ENCODE measurements around the gene PFKFB4. TPM values are rescaled to one million over a fixed set of nuclear protein-coding genes. Genes with fewer than 3 reads are reported as not detected.
"Not testable (repeated sequence)": the region's sequence is repeated elsewhere in the genome, so short reads cannot be mapped to it uniquely, and the experiment has no call there.

Gene PFKFB4
- polyA plus RNA-seq, 2 donors = 3.8 to 9.2 TPM

DNA sequence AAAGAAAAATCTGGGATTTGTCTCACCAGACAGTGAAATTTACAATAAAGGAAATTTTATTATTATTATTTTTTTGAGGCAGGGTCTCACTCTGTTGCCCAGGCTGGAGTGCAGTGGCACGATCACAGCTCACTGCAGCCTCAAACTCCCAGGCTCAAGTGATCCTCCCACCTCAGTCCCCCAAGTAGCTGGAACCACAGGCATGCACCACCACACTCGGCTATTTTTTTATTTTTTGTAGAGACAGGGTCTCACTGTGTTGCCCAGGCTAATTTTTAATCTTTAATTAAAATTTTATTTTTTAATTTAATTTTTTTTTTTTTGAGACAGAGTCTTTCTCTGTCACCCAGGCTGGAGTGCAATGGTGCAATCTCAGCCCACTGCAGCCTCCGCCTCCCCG lies 82.6 kb downstream of the PFKFB4 start:
- not testable (repeated sequence) for H3K27me3 ChIP-seq (ENCODE audit: control insufficient read depth in 1 of 2, insufficient read depth in 2 of 2, low read length in 2 of 2); H3K27ac ChIP-seq (ENCODE audit: low read depth in 2 of 2, low read length in 1 of 2); H3K9me3 ChIP-seq (ENCODE audit: control insufficient read depth in 2 of 2, insufficient read depth in 1 of 2, low read depth in 1 of 2, low read length in 1 of 2); H3K4me3 ChIP-seq (ENCODE audit: low read depth in 1 of 2, low read length in 2 of 2)
- WGBS, 2 donors = 96% methylated on average over 4 of the region's 4 CpGs
- H3K36me3 ChIP-seq (ENCODE audit: control insufficient read depth in 2 of 2, insufficient read depth in 2 of 2, low read length in 1 of 2) = peaks cover 3 to 19% of the 10 kb centered on the region in 2 donors
- peaks cover 15% of the 10 kb centered on the region in 2 donors for H3K4me1 ChIP-seq (ENCODE audit: control insufficient read depth in 2 of 2, insufficient read depth in 2 of 2, low read length in 1 of 2)

DNA sequence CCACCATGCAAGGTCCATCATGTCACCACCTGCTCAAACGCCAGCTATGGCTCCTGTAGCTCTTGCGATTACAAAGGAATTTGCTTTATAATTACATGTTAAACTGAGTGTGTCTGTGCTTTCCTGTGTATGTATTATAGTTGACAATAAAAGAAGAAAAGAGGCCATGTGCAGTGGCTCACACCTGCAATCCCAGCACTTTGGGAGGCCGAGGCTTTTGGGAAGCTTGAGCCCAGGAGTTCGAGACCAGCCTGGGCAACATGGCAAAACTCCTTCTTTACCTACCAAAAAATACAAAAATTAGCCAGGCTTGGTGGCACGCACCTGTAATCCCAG lies 83.0 kb downstream of the PFKFB4 start:
- no peak overlapping the region for H3K4me3 ChIP-seq (ENCODE audit: low read depth in 1 of 2, low read length in 2 of 2)
- H3K27ac ChIP-seq (ENCODE audit: low read depth in 2 of 2, low read length in 1 of 2) = peak overlapping the region; percentile 97 to 100
- WGBS, 2 donors = 62 to 64% methylated on average over 5 of the region's 5 CpGs
- H3K4me1 ChIP-seq (ENCODE audit: control insufficient read depth in 2 of 2, insufficient read depth in 2 of 2, low read length in 1 of 2) = peaks cover 16 to 19% of the 10 kb centered on the region in 2 donors
- H3K9me3 ChIP-seq (ENCODE audit: control insufficient read depth in 2 of 2, insufficient read depth in 1 of 2, low read depth in 1 of 2, low read length in 1 of 2) = no peaks in the 10 kb centered on the region
- peaks cover 3 to 22% of the 10 kb centered on the region in 2 donors for H3K36me3 ChIP-seq (ENCODE audit: control insufficient read depth in 2 of 2, insufficient read depth in 2 of 2, low read length in 1 of 2)
- H3K27me3 ChIP-seq (ENCODE audit: control insufficient read depth in 1 of 2, insufficient read depth in 2 of 2, low read length in 2 of 2) = no peaks in the 10 kb centered on the region

DNA sequence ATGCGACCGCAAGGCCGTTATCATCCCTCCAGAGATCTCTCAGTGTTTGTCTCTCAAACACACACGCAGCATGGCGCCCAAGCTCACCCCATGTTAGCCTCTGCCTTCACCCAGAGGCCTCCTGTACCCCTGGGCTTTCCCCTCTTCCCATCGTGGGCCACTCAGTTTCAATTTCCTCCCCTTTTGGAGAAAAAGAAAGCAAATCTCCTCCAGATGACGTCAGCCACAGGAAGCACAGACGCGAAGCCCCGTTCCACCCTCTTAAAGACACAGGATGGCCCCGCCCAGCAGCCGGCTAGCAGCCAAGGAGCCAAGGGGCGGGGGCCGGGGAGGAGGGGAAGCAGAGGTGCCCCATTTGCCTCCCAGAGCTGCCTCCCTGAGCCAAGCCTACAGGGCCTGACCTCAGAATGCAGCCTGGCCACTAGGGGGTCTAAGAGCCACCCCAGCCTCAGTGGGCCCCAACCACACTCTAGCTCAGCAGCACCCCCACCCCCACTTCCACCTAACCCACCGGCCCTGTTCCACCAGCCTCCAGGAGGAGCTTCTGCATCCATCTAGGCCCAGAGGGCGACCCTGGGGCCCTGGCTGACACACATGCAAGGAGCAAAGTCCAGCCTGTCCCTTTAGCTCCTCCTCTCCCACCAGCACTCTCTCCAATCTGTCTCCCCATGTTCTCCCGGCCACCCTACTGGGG lies 83.5 kb downstream of the PFKFB4 start:
- H3K9me3 ChIP-seq (ENCODE audit: control insufficient read depth in 2 of 2, insufficient read depth in 1 of 2, low read depth in 1 of 2, low read length in 1 of 2) = no peaks in the 10 kb centered on the region
- WGBS, 2 donors = 2 to 3% methylated on average over 17 of the region's 17 CpGs
- H3K27ac ChIP-seq (ENCODE audit: low read depth in 2 of 2, low read length in 1 of 2) = peak overlapping the region; percentile 97 to 100
- no peaks in the 10 kb centered on the region for H3K27me3 ChIP-seq (ENCODE audit: control insufficient read depth in 1 of 2, insufficient read depth in 2 of 2, low read length in 2 of 2)
- peaks cover 3 to 23% of the 10 kb centered on the region in 2 donors for H3K36me3 ChIP-seq (ENCODE audit: control insufficient read depth in 2 of 2, insufficient read depth in 2 of 2, low read length in 1 of 2)
- H3K4me1 ChIP-seq (ENCODE audit: control insufficient read depth in 2 of 2, insufficient read depth in 2 of 2, low read length in 1 of 2) = peaks cover 16 to 23% of the 10 kb centered on the region in 2 donors
- H3K4me3 ChIP-seq (ENCODE audit: low read depth in 1 of 2, low read length in 2 of 2) = peak overlapping the region; percentile 58 to 72

- H3K36me3 ChIP-seq (ENCODE audit: control insufficient read depth in 2 of 2, insufficient read depth in 2 of 2, low read length in 1 of 2) = peaks cover 8 to 20% of the 10 kb centered on the region in 2 donors
- H3K9me3 ChIP-seq (ENCODE audit: control insufficient read depth in 2 of 2, insufficient read depth in 1 of 2, low read depth in 1 of 2, low read length in 1 of 2) = no peaks in the 10 kb centered on the region
- H3K4me1 ChIP-seq (ENCODE audit: control insufficient read depth in 2 of 2, insufficient read depth in 2 of 2, low read length in 1 of 2) = peaks cover 19 to 25% of the 10 kb centered on the region in 2 donors
- 1 to 2% methylated on average over 5 of the region's 5 CpGs for WGBS, 2 donors
- no peaks in the 10 kb centered on the region for H3K27me3 ChIP-seq (ENCODE audit: control insufficient read depth in 1 of 2, insufficient read depth in 2 of 2, low read length in 2 of 2)
- H3K4me3 ChIP-seq (ENCODE audit: low read depth in 1 of 2, low read length in 2 of 2) = peak overlapping the region; percentile 58 to 72
- peak overlapping the region; percentile 97 to 100 for H3K27ac ChIP-seq (ENCODE audit: low read depth in 2 of 2, low read length in 1 of 2)
Observed at GRCh38 chr3:48472673-48472922, 84.0 kb downstream of the PFKFB4 start.

DNA sequence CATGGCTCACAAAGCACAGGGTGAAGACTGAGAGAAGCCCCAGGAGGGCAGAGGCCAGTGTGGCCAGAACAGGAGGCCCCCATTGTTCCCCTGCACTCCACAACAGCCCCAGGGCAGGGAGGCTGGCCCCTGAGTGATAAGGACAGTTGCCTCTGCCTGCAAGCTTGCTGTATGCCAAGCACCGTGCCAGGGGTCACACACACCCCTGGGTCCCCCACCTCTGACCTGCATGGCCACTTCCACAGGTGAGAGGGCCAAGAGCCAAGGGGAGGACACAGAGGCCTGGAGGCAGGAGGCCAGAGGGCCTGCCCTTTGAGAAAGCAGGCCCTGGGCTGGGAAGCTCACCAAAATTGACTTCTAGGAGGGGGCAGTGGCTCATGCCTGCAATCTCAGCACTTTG lies 86.3 kb downstream of the PFKFB4 start:
- Histone ChIP-seq H3K4me1 (ENCODE audit: control insufficient read depth in 2 of 2, insufficient read depth in 2 of 2, low read length in 1 of 2) (peaks cover 24 to 40% of the 10 kb centered on the region in 2 donors), H3K27me3 (ENCODE audit: control insufficient read depth in 1 of 2, insufficient read depth in 2 of 2, low read length in 2 of 2) (no peaks in the 10 kb centered on the region), H3K4me3 (ENCODE audit: low read depth in 1 of 2, low read length in 2 of 2) (no peak overlapping the region), H3K27ac (ENCODE audit: low read depth in 2 of 2, low read length in 1 of 2) (peak overlapping the region in 1 of 2 donors; percentile 51), H3K36me3 (ENCODE audit: control insufficient read depth in 2 of 2, insufficient read depth in 2 of 2, low read length in 1 of 2) (peaks cover 13 to 24% of the 10 kb centered on the region in 2 donors), H3K9me3 (ENCODE audit: control insufficient read depth in 2 of 2, insufficient read depth in 1 of 2, low read depth in 1 of 2, low read length in 1 of 2) (no peaks in the 10 kb centered on the region)
- WGBS, 2 donors = 35 to 40% methylated on average over 1 of the region's 1 CpG

DNA sequence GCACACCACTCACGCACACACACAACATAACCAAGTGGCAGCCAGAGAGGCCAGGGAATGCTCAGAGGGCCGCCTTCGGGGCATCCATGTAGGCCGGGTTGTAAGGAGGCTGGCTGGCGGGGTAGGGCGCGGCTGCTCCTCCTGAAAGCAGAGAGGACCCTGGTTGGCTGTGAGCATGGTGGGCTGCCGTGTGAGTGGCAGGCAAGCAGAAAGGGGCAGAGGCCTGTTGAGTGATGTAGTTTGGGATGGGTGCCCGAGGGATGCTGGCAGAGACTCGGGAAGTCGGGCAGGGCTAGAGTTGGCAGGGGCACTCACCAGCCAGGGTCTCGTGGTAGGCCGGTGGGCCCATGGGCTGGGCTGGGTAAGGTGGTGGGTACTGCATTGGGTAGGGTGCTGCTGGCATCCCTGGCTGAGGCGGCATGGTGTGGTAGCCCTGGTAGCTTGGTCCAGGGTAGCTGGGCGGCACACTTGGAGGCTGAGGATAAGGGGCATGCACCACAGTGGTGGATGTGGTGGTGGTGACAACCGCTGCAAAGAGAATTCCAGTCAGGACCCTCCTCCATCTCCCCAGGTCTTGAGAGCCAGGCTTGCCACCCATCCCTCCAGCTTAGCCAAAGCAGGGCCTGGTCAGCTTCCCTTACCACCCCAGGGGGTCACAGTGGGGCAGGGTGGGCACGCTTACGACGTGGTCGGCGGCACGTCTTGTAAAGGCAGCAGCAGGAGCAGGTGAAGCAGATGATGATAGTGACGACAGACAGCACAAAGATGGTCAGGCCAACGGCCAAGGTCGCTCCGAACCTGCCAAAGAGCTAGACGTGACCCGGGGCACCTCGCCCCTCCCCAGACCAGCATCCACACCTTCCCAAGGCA lies 87.3 kb downstream of the PFKFB4 start:
- H3K27ac ChIP-seq (ENCODE audit: low read depth in 2 of 2, low read length in 1 of 2) = peak overlapping the region in 1 of 2 donors; percentile 63
- no peak overlapping the region for H3K4me3 ChIP-seq (ENCODE audit: low read depth in 1 of 2, low read length in 2 of 2)
- no peaks in the 10 kb centered on the region for H3K9me3 ChIP-seq (ENCODE audit: control insufficient read depth in 2 of 2, insufficient read depth in 1 of 2, low read depth in 1 of 2, low read length in 1 of 2)
- 65 to 69% methylated on average over 29 of the region's 29 CpGs for WGBS, 2 donors
- H3K36me3 ChIP-seq (ENCODE audit: control insufficient read depth in 2 of 2, insufficient read depth in 2 of 2, low read length in 1 of 2) = peaks cover 13 to 27% of the 10 kb centered on the region in 2 donors
- no peaks in the 10 kb centered on the region for H3K27me3 ChIP-seq (ENCODE audit: control insufficient read depth in 1 of 2, insufficient read depth in 2 of 2, low read length in 2 of 2)
- H3K4me1 ChIP-seq (ENCODE audit: control insufficient read depth in 2 of 2, insufficient read depth in 2 of 2, low read length in 1 of 2) = peaks cover 24 to 48% of the 10 kb centered on the region in 2 donors

DNA sequence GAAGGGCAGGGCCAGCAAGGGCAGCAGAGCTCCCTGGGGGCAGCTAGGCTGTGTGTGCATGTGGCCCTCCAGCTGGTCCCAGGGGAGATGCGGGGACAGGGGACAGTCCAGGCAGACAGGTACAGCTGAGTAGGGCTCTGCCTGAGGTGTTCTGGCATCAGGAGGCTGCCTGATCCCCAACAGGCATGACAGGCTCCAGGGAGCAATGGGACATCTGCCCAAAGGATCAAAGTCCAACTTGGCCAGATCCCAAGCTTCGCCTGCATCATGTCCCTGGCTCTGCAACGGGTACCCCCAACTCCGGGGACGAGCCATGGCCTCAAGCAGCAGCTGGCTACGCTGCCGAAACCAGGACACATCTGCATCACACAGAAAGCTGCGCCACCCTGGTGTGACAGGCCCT lies 88.3 kb downstream of the PFKFB4 start:
- Histone ChIP-seq H3K9me3 (ENCODE audit: control insufficient read depth in 2 of 2, insufficient read depth in 1 of 2, low read depth in 1 of 2, low read length in 1 of 2) (no peaks in the 10 kb centered on the region), H3K4me1 (ENCODE audit: control insufficient read depth in 2 of 2, insufficient read depth in 2 of 2, low read length in 1 of 2) (peaks cover 24 to 46% of the 10 kb centered on the region in 2 donors), H3K4me3 (ENCODE audit: low read depth in 1 of 2, low read length in 2 of 2) (no peak overlapping the region), H3K36me3 (ENCODE audit: control insufficient read depth in 2 of 2, insufficient read depth in 2 of 2, low read length in 1 of 2) (peaks cover 13 to 28% of the 10 kb centered on the region in 2 donors), H3K27me3 (ENCODE audit: control insufficient read depth in 1 of 2, insufficient read depth in 2 of 2, low read length in 2 of 2) (no peaks in the 10 kb centered on the region), H3K27ac (ENCODE audit: low read depth in 2 of 2, low read length in 1 of 2) (peak overlapping the region in 1 of 2 donors; percentile 100)
- WGBS, 2 donors = 39 to 47% methylated on average over 8 of the region's 8 CpGs

Other genes starting within 250 kb of the PFKFB4 start
- gene SPINK8, start 223.1 kb downstream of the PFKFB4 start, polyA plus RNA-seq = 1 to 10 TPM; 1.2 to 2.6 TPM
- under 1 TPM in 1 of 2 donors, not detected in 1; 0.08 TPM for gene FBXW12, start 184.6 kb downstream of the PFKFB4 start, polyA plus RNA-seq
- gene PLXNB1, start 126.7 kb downstream of the PFKFB4 start, polyA plus RNA-seq = 100 to 1,000 TPM in 1 of 2 donors, 10 to 100 TPM in 1; 73.4 to 298 TPM
- 10 to 100 TPM in 1 of 2 donors, 1 to 10 TPM in 1; 7.0 to 15.5 TPM for gene CCDC51, start 116.7 kb downstream of the PFKFB4 start, polyA plus RNA-seq
- gene TMA7, start 116.5 kb downstream of the PFKFB4 start, polyA plus RNA-seq = 100 to 1,000 TPM; 364 to 613 TPM
- gene ATRIP, start 110.1 kb downstream of the PFKFB4 start, polyA plus RNA-seq = 1 to 10 TPM; 4.9 to 5.7 TPM
- 10 to 100 TPM; 54.0 to 94.9 TPM for gene SHISA5, start 52.6 kb downstream of the PFKFB4 start, polyA plus RNA-seq
- gene UCN2, start 7.0 kb upstream of the PFKFB4 start, polyA plus RNA-seq = 1 to 10 TPM; 2.3 to 7.2 TPM
- 100 to 1,000 TPM in 1 of 2 donors, 10 to 100 TPM in 1; 60.7 to 265 TPM for gene COL7A1, start 38.5 kb upstream of the PFKFB4 start, polyA plus RNA-seq
- 100 to 1,000 TPM; 192 to 264 TPM for gene UQCRC1, start 52.8 kb upstream of the PFKFB4 start, polyA plus RNA-seq
- gene TMEM89, start 65.0 kb upstream of the PFKFB4 start, polyA plus RNA-seq = not detected
- gene SLC26A6, start 78.7 kb upstream of the PFKFB4 start, polyA plus RNA-seq = 10 to 100 TPM in 1 of 2 donors, 1 to 10 TPM in 1; 6.4 to 20.8 TPM
- under 1 TPM; 0.36 to 0.77 TPM for gene CELSR3, start 106.1 kb upstream of the PFKFB4 start, polyA plus RNA-seq
- gene NCKIPSD, start 129.1 kb upstream of the PFKFB4 start, polyA plus RNA-seq = 1 to 10 TPM; 7.6 to 8.2 TPM
- gene IP6K2, start 160.4 kb upstream of the PFKFB4 start, polyA plus RNA-seq = 100 to 1,000 TPM in 1 of 2 donors, 10 to 100 TPM in 1; 67.8 to 110 TPM